Measurements from ENCODE around the gene LRRC74A.

GRCh38 chr14:76916040-76916715 is 90.0 kb downstream of the LRRC74A start:
- no peak for TF ChIP-seq TAF1 (IDR thresholded peaks at IDR 0.05; ENCODE audit: borderline replicate concordance, insufficient read depth, low read length)
- TF ChIP-seq POLR2AphosphoS5 (IDR thresholded peaks at IDR 0.05; ENCODE audit: low read depth, low read length) = no peak
